ENCODE data around the gene PPARD.
"Not testable (repeated sequence)": the region's sequence is repeated elsewhere in the genome, so short reads cannot be mapped to it uniquely, and the experiment has no call there.

Gene PPARD

GRCh38 chr6:35436071-35436857 lies 93.9 kb downstream of the PPARD start:
- no peak for DNase-seq (ENCODE audit: low read depth in 1 of 2, low spot score in 1 of 2)

DNA sequence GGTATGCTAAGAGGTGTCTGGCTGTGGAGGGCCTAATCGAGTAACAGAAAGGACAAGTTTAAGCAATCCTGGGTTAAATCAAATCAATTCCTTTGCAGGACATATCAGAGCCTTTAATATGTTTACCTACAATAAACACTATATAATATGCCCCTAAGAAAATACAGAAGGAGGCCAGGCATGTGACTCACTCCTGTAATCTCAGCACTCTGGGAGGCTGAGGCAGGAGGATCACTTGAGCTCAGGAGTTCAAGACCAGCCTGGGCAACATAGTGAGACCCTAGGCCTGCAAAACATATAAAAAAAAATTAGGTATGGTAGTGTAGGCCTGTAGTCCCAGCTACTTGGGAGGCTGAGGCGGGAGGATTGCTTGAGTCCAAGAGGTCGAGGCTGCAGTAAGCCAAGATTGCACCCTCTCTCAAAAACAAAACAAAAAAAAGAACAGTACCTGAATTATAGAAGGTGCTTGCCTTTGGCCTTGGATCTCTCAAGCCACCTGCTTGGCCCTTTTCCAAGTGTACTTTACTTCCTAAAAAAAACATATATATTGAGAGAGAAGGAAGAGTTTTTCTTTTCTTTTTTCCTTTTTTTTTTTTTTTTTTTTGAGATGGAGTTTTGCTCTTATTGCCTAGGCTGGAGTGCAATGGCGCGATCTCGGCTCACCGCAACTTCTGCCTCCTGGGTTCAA lies 96.2 kb downstream of the PPARD start:
- DNase-seq (ENCODE audit: low read depth in 1 of 2, low spot score in 1 of 2) = not testable (repeated sequence)

- DNase-seq (ENCODE audit: low read depth in 1 of 2, low spot score in 1 of 2) = no peak
Observed at GRCh38 chr6:35439308-35439707, 97.0 kb downstream of the PPARD start.

DNA sequence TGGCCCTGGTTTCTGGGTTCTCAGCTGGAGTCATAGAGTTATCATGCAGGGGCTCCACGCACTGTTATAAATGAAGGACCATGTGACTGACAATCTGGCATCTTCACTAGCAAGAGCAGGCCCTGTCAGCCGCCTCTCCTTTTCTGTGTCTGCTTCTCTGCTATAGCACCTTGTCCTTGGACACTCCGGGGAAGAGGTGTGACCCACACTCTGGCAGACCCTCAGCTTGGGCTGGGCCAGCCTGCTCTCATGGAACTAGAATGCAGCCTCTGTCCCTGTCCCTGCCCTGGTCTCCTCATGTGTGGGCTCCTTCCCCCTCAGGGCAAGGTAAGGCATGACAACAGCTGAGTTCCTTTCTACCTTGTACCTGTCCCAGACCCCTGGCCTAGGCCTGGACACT lies 98.8 kb downstream of the PPARD start:
- DNase-seq (ENCODE audit: low read depth in 1 of 2, low spot score in 1 of 2) = no peak

DNA sequence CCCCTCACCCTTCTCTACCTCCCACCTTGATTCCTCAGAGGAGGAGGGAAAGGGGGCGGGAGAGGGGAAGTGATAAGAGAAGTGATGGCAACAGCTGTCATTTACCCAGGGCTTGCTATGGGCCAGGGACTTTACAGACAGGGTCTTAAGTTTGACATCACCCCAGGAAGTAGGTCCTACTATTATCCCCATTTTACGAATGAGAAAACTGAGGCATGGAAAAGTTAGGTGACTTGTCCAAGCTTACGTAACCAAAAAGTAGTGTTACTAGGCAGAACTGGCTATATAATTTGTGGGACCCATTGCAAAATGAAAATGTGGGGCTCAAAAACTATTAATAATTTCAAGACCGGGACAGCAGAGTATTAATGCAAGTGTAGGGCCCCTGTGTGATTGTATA lies 99.3 kb downstream of the PPARD start:
- DNase-seq (ENCODE audit: low read depth in 1 of 2, low spot score in 1 of 2) = no peak

DNA sequence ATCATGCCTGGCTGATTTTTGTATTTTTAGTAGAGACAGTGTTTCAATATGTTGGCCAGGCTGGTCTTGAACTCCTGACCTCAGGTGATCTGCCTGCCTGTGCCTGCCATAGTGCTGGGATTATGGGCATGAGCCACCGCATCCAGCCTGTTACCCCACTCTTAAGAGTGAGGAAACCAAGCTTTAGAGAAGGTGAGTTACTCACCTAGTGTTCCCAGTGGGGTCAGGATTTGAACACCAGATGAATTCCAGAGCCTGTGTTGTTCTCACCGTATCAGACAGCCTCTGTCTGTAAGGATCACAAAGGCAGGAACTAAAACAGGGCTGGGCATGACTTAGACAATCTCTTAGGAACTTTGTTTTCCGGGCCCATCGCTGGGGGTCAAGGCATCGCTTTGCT lies 100.3 kb downstream of the PPARD start:
- DNase-seq (ENCODE audit: low read depth in 1 of 2, low spot score in 1 of 2) = no peak

DNA sequence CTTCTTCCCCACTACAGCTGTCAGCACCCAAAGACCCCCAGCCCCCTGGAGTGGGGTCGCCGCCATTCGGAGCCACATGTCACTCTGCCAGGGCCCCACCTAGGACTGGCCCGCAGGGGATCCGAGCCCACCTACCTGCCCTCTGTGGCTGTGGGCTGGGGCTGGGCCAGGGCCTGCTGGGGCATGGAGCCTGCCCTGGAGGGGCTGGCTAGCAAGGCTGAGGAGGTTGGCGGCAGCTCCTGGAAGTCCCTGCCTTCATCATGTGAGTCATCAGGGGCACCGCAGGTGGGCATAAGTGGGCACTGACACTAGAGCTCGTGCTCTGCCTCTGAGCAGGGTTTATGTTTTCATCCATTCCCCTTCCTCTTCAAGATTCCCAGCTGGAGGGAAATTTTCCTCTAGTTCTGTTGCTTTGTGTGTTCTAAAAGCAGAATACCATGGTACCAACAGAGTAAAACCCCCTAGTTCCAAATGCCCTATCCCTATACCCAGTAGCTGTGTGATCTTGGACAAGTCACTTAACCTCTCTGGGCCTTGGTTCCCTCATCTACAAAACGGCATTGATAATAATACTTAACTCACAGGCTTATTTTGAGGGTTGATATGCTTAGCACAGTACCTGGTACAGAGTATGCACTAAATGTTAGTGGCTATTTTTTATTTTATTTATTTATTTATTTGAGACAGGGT lies 101.1 kb downstream of the PPARD start:
- DNase-seq (ENCODE audit: low read depth in 1 of 2, low spot score in 1 of 2) = no peak

GRCh38 chr6:35445691-35446090 lies 103.3 kb downstream of the PPARD start:
- DNase-seq (ENCODE audit: low read depth in 1 of 2, low spot score in 1 of 2) = no peak

- DNase-seq (ENCODE audit: low read depth in 1 of 2, low spot score in 1 of 2) = no peak
Observed at GRCh38 chr6:35448191-35448590, 105.8 kb downstream of the PPARD start.

DNA sequence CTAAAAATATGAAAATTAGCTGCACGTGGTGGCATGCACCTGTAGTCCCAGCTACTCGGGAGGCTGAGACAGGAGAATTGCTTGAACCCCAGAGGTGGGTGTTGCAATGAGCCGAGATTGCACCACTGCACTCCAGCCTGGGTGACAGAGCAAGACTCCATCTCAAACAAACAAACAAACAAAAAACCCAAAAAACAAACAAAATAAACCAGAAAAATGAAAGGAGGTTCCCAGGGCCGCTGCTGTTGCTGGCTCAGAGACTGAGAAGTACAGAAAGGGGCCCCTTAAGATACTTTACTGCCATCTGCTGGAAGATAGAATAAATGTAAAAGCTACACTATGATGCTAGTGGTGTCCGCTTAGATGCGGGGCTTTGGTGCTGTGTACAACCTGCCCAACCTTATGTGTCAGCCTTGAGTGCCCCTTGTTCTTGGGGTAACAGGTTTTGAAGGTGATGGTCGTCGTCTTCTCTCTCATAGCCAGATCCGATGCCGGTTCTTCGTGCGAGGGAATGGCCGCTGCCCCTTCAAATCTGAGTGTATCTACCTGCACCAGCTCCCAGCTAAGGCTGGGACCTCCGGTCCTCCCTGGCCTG lies 107.0 kb downstream of the PPARD start:
- DNase-seq (ENCODE audit: low read depth in 1 of 2, low spot score in 1 of 2) = peak in 1 of 2 donors; percentile 35

GRCh38 chr6:35451354-35452182 lies 109.2 kb downstream of the PPARD start:
- DNase-seq (ENCODE audit: low read depth in 1 of 2, low spot score in 1 of 2) = no peak

DNA sequence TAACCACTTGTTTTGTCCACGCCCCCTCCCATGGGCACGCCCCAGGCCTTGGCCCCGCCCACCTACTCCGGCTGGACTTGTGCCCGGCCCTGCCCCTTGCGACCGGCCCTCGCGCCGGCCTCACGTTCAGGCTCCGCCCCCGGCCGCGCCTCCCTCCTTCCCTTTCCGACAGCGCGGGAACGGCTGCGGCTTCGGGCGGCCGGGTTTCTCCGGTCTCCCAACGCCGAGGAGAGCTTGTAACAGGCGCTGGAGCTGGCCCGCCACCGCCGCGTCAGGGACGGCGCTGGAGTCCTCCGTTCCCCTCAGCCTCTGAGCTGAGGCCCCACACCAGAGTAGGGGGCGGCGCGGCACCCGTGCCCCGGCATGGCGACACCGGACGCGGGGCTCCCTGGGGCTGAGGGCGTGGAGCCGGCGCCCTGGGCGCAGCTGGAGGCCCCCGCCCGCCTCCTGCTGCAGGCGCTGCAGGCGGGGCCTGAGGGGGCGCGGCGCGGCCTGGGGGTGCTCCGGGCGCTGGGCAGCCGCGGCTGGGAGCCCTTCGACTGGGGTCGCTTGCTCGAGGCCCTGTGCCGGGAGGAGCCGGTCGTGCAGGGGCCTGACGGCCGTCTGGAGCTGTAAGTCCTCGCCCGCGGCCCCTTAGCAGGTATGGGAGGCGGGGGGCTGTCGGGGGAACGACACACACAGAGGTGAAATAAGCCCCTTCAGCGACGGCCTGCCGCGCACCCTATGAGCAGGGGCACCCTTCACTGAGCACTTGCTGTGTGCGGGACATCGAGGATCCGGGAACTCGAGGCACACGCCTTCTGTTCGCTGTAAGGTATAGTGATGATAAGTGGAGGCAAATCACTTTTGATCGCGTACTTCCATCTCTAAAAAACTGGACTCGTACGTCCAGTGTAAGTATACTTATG lies 110.1 kb downstream of the PPARD start, which contains the start of gene FANCE:
TSS of gene FANCE (plus strand) at position 156 of the 908 bp plus-strand sequence. CDS start at position 364, 208 bp downstream.
- peak; percentile 70 to 88 for DNase-seq (ENCODE audit: low read depth in 1 of 2, low spot score in 1 of 2)

DNA sequence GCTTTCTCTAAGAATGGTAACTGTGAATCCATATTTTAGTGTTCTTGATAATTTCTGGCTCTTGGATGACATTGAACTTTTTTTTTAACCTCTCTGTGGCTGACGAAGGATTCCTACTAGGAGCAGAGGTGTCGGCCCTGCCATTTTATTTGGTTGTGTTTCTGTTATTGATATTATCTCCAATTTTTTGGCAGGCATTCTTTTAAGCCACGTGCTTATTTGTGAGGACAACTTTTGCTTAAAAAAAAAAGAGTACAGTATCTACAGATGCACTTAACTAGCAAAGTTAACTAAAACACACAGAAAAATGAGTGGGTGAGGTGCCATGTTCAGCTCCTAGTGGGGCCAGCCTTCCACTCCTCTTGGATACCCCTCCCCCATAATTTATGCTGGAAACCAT lies 110.9 kb downstream of the PPARD start:
- DNase-seq (ENCODE audit: low read depth in 1 of 2, low spot score in 1 of 2) = no peak

DNA sequence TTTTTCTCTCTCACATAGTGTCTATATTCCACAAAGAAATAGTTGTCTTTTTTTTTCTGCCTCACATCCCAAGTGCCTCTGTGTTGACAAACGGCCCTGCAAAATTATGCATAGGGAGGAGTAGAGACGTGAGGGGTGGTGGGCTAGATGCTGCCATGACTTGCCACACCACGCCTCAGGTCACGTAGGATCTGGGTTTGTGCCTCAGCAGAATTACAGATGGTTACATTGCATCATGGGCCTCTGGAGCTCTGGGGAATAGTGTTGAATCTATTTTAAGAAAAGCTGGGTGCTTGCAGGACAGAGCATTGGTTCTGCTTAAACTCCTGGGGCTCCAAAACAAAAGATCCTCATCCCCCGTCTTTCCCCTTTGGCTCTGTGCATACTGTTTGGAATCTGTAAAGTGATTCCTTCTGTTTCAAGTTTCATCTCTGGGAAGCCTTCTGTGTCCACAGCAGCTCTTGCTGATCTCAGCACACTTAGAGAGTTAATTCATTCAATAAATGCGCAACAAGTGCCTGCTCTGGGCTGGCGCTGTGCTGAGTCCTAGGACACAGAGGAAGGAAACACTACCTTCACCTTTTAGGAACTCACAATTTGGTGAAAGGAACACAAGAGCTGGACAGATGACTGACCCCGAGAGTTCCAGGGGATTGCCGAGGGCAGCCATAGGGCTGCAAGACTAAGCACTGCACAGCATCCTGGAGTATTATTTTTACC lies 112.2 kb downstream of the PPARD start:
- DNase-seq (ENCODE audit: low read depth in 1 of 2, low spot score in 1 of 2) = no peak

GRCh38 chr6:35457907-35458306 lies 115.5 kb downstream of the PPARD start:
- DNase-seq (ENCODE audit: low read depth in 1 of 2, low spot score in 1 of 2) = no peak

DNA sequence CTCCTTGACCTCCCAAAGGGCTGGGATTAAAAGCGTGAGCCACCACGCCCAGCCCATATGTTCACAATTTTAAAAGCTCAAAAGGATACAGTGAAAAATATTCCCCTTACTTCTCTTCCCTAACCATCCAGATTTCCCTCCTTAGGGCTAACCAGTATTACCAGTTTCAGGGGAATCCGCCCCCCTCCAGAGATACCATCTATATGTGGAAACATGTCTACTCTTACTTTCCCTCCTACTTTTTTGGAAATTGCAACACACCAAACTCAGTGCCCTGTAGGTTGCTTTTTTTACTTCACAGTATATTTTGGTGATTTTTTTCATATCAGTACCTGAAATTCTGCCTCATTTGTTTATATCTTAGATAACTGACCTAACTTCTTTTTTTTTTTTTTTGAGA lies 118.9 kb downstream of the PPARD start:
- DNase-seq (ENCODE audit: low read depth in 1 of 2, low spot score in 1 of 2) = no peak

- no peak for DNase-seq (ENCODE audit: low read depth in 1 of 2, low spot score in 1 of 2)
Observed at GRCh38 chr6:35463292-35463691, 120.9 kb downstream of the PPARD start.

DNA sequence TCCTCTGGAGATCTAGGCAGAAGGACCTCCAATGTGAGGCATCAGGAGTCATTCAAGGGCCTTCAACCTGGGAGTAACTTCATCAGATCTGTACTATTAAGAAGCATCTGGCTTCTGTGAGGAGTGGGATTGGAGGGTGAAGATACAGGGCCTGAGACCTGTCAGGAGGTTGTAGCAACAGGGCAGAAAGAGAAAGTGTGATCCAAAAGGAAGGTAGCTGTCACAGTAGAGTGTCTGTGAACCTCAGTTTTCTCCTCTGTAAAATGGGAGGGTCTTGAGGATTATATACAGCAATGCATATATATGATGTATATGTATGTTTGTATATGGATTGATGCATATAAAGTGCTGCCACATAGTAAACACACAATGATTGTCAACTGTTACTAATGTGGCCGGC lies 123.3 kb downstream of the PPARD start:
- DNase-seq (ENCODE audit: low read depth in 1 of 2, low spot score in 1 of 2) = no peak

Measured in activated CD4-positive, alpha-beta T cell treated with anti-CD3 and anti-CD28 coated beads, Interleukin-2, amount 50 U/mL, for 24 hours (primary cell).